ENCODE measurements around the gene AFAP1L2.

AFAP1L2 gene

DNA sequence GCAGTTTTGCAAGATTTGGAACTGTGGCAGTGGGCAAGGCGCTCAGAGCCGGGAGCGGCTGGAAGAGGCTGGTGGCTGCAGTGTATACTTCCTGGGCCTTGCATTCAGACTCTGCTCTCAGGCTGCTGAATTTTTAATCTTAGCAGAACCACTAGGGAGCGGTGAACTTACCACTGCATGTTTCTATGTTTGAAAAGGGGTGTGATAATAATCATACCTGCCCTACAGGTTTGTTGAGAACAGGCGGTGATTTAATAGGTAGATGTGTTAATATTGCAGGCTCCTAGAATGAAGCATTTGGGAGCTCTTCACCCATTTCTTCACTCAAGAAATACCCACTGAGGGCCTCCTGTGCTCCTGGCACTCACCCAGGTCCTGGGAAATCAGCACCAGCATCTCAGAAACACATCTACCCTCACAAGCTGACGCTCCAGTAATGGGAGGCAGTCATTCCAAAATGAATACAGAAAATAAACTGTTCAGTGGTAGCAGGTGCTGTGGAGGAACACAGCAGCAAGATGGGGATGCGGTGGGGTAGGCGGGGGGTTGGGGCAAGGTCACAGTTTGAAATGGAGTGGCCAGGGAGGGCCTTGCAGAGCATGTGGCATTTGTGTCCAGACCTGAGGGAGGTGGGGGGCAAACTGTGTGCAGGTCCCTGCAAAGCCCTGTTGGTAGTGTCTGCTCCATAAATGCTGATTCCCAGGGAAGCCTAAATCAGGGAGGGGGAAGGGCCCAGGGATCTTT, 124.2 kb downstream of the AFAP1L2 start:
- TF ChIP-seq, protein P1, sequence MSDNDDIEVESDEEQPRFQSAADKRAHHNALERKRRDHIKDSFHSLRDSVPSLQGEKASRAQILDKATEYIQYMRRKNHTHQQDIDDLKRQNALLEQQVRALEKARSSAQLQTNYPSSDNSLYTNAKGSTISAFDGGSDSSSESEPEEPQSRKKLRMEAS (IDR thresholded peaks at IDR 0.05) = peak; percentile 40; the same call in 1 of the 2 replicates
- TF ChIP-seq CEBPB (IDR thresholded peaks at IDR 0.05) (no peak), RAD21 (IDR thresholded peaks at IDR 0.05; ENCODE audit: low read depth) (peak; percentile 37; the same call in 1 of the 2 replicates), EGR1 (IDR thresholded peaks at IDR 0.05) (no peak), ZBTB7A (IDR thresholded peaks at IDR 0.05; ENCODE audit: low read depth) (no peak), NFIC (IDR thresholded peaks at IDR 0.05) (no peak)

DNA sequence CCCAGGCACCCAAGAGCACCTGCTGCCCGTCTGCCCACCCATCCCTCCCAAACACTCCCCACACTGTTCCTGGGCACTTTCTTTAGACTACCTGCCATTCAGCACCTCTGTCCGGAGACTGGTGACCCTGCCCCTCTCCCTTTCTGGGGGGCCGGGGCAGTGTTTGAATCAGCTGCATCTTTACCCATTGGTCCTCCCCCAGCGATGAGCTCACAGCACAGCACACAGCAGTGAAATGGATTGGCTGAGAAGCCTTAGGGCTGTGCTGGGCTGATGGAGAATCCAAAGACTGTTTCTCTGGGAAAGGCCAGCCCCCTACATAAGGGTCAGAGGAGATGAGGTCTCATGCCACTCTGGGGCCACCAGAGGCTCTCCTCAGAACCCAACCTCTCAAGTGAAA, 125.0 kb downstream of the AFAP1L2 start:
- TF ChIP-seq RAD21 (IDR thresholded peaks at IDR 0.05; ENCODE audit: low read depth) (no peak), CEBPB (IDR thresholded peaks at IDR 0.05) (no peak), FOXM1 (IDR thresholded peaks at IDR 0.05; ENCODE audit: borderline replicate concordance, low read depth) (no peak), TEAD4 (IDR thresholded peaks at IDR 0.05) (no peak), CREB1 (IDR thresholded peaks at IDR 0.05; ENCODE audit: low read depth) (no peak), TCF12 (IDR thresholded peaks at IDR 0.05; ENCODE audit: low read depth) (no peak), NFIC (IDR thresholded peaks at IDR 0.05) (no peak), EP300 (IDR thresholded peaks at IDR 0.05; ENCODE audit: borderline replicate concordance) (no peak)
- TF ChIP-seq, protein P2, sequence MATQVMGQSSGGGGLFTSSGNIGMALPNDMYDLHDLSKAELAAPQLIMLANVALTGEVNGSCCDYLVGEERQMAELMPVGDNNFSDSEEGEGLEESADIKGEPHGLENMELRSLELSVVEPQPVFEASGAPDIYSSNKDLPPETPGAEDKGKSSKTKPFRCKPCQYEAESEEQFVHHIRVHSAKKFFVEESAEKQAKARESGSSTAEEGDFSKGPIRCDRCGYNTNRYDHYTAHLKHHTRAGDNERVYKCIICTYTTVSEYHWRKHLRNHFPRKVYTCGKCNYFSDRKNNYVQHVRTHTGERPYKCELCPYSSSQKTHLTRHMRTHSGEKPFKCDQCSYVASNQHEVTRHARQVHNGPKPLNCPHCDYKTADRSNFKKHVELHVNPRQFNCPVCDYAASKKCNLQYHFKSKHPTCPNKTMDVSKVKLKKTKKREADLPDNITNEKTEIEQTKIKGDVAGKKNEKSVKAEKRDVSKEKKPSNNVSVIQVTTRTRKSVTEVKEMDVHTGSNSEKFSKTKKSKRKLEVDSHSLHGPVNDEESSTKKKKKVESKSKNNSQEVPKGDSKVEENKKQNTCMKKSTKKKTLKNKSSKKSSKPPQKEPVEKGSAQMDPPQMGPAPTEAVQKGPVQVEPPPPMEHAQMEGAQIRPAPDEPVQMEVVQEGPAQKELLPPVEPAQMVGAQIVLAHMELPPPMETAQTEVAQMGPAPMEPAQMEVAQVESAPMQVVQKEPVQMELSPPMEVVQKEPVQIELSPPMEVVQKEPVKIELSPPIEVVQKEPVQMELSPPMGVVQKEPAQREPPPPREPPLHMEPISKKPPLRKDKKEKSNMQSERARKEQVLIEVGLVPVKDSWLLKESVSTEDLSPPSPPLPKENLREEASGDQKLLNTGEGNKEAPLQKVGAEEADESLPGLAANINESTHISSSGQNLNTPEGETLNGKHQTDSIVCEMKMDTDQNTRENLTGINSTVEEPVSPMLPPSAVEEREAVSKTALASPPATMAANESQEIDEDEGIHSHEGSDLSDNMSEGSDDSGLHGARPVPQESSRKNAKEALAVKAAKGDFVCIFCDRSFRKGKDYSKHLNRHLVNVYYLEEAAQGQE (IDR thresholded peaks at IDR 0.05; ENCODE audit: low read depth) = no peak
- TF ChIP-seq, protein P3, sequence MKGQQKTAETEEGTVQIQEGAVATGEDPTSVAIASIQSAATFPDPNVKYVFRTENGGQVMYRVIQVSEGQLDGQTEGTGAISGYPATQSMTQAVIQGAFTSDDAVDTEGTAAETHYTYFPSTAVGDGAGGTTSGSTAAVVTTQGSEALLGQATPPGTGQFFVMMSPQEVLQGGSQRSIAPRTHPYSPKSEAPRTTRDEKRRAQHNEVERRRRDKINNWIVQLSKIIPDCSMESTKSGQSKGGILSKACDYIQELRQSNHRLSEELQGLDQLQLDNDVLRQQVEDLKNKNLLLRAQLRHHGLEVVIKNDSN (IDR thresholded peaks at IDR 0.05) = no peak
- TF ChIP-seq, protein P1 (IDR thresholded peaks at IDR 0.05) = no peak

DNA sequence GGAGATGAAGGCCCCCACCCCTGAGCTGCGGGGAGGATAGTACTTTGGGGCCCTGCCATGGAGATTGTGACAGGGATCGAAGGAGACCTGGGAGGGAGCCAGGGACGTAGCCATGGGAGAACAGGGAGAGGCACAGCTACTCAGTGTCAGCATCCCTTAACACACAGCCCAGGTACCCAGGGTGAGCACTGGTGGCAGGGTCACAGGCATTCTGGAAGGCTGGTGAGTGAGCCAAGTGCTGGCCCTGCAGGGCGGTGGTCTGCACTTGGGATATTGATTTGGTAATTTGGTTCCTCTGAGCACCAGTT, 125.5 kb downstream of the AFAP1L2 start:
- no peak for TF ChIP-seq CREB1 (IDR thresholded peaks at IDR 0.05; ENCODE audit: low read depth)
- no peak for TF ChIP-seq YY1 (IDR thresholded peaks at IDR 0.05; ENCODE audit: low read depth)
- TF ChIP-seq EP300 (IDR thresholded peaks at IDR 0.05; ENCODE audit: borderline replicate concordance) = no peak
- TF ChIP-seq, protein P2 (IDR thresholded peaks at IDR 0.05; ENCODE audit: low read depth) = no peak
- TF ChIP-seq ZBTB7A (IDR thresholded peaks at IDR 0.05; ENCODE audit: low read depth) = no peak
- TF ChIP-seq CEBPB (IDR thresholded peaks at IDR 0.05) = no peak
- TF ChIP-seq RAD21 (IDR thresholded peaks at IDR 0.05; ENCODE audit: low read depth) = no peak
- no peak for TF ChIP-seq TCF12 (IDR thresholded peaks at IDR 0.05; ENCODE audit: low read depth)
- no peak for TF ChIP-seq EGR1 (IDR thresholded peaks at IDR 0.05)
- TF ChIP-seq TAF1 (IDR thresholded peaks at IDR 0.05; ENCODE audit: low read depth) = no peak
- no peak for TF ChIP-seq FOXM1 (IDR thresholded peaks at IDR 0.05; ENCODE audit: borderline replicate concordance, low read depth)
- TF ChIP-seq TEAD4 (IDR thresholded peaks at IDR 0.05) = no peak
- TF ChIP-seq, protein P1 (IDR thresholded peaks at IDR 0.05) = no peak
- no peak for TF ChIP-seq NFIC (IDR thresholded peaks at IDR 0.05)
- TF ChIP-seq, protein P3 (IDR thresholded peaks at IDR 0.05) = no peak

DNA sequence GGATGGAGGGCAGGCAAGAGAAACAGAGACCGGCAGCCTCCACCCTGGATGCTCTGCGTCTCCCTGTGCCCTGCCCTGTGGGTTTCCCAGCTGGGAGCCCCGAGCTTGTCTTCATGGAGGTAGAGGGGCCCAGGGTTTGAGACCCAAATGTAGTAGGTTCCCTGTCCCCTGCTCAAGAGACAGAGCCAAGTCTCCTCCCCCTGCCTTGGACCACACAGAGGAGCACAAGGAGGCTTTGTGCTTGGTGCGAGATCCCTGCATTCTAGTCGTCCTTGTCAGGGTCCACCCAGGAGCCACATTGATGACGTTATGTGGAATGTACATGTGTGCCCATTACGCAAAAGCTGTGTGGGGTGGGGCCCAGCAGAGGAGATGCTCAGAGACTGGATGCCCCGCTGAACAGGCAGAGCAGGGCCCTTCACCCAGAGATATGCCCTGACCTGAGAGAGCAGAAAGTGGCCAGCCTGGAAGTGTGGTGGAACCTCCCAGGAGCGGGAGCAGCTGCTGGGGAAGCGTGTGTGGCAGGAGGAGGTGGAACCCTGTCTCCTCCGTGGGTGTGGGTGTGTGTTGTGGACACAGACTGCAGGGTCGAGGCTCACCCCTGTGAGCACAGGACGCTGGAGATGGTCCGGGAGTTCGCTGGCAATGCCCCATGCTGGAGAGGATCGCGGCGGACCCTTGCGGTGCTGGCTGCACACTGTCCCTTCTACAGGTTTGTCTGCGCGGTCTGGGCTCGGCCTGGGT, 126.0 kb downstream of the AFAP1L2 start:
- TF ChIP-seq EGR1 (IDR thresholded peaks at IDR 0.05) (no peak), RAD21 (IDR thresholded peaks at IDR 0.05; ENCODE audit: low read depth) (no peak), ZBTB7A (IDR thresholded peaks at IDR 0.05; ENCODE audit: low read depth) (no peak)

DNA sequence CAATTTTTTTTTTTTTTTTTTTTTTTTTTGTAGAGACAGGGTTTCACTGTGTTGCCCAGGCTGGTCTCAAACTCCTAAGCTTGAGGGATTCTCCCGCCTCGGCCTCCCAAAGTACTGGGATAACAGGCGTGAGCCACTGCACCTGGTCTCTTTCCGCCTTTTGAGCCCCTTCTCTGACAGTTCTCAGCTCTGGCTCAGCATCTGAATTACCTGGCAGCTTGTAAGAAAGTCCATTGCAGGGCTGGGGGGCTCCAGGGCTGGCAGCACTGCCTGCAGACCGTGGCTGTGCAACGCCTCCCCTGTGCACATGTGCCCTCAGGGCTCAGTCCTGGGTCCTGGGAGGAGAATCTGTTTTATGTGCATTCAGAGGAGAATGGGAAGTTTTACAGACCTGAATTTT, 127.6 kb downstream of the AFAP1L2 start:
- TF ChIP-seq CEBPB (IDR thresholded peaks at IDR 0.05) (no peak), RAD21 (IDR thresholded peaks at IDR 0.05; ENCODE audit: low read depth) (no peak), FOXM1 (IDR thresholded peaks at IDR 0.05; ENCODE audit: borderline replicate concordance, low read depth) (no peak), TAF1 (IDR thresholded peaks at IDR 0.05; ENCODE audit: low read depth) (no peak), ZBTB7A (IDR thresholded peaks at IDR 0.05; ENCODE audit: low read depth) (no peak), TEAD4 (IDR thresholded peaks at IDR 0.05) (no peak)
